SK-N-SH (cell line): Measurements from ENCODE around the gene CHRM4.

Source experiments
- CTCF ChIP-seq: fragments of 200-600 bp; sonication (generic); IDR thresholded peaks from 2 replicates; pipeline ENCODE4 v1.6.1; 2017; ENCODE audit warnings: antibody characterized with exemption, mild to moderate bottlenecking, moderate library complexity
- RCOR1 ChIP-seq: fragments of 150-350 bp; IDR thresholded peaks from 2 replicates; pipeline ENCODE4 v1.6.1; 2017; ENCODE audit warnings: antibody characterized with exemption, low read length
- SIN3A ChIP-seq: IDR thresholded peaks from 2 replicates; pipeline ENCODE4 v1.6.1; 2012; ENCODE audit warnings: low read depth, mild to moderate bottlenecking, low read length, moderate library complexity, borderline replicate concordance

GRCh38 chr11:46356924-46357482, 34.6 kb downstream of the CHRM4 start:
- TF ChIP-seq SIN3A (no peak), CTCF (no peak), RCOR1 (no peak)
